Thyroid gland (tissue), 4 donors: ENCODE results near the gene MCF2L. TPM values are rescaled to one million over a fixed set of nuclear protein-coding genes. Genes with fewer than 3 reads are reported as not detected.

Experiments used
- DNase-seq, 2 donors: peaks; one replicate each; pipeline ENCODE4 v3.0.0-alpha.2; 2019
- H3K27ac ChIP-seq, 3 donors: fragments of 200-600 bp; sonication (generic); 1 replicate in 2 of 3; 2 replicates in 1 of 3; pipeline ENCODE4 v1.5.1; 2016 to 2019; ENCODE audit warnings: mild to moderate bottlenecking in 1 of 3, moderate library complexity in 1 of 3
- H3K27me3 ChIP-seq: fragments of 200-600 bp; sonication (generic); one replicate; pipeline ENCODE4 v1.5.1; 2019
- H3K36me3 ChIP-seq, 2 donors: fragments of 200-600 bp; sonication (generic); one replicate each; pipeline ENCODE4 v1.5.1; 2016 to 2019
- H3K4me1 ChIP-seq, 2 donors: fragments of 200-600 bp; sonication (generic); one replicate each; pipeline ENCODE4 v1.5.1; 2017 to 2019
- H3K4me3 ChIP-seq, 3 donors: fragments of 200-600 bp; sonication (generic); replicated peaks in 1 of 3; 1 replicate in 2 of 3; 2 replicates in 1 of 3; pipeline ENCODE4 v1.5.1; 2016; ENCODE audit warnings: mild to moderate bottlenecking in 1 of 3
- H3K9me3 ChIP-seq: fragments of 200-600 bp; sonication (generic); one replicate; pipeline ENCODE4 v1.5.1; 2017
- CTCF ChIP-seq, 6 experiments: fragments of 200-600 bp in 3 of 6; fragments of 450-650 bp in 3 of 6; sonication (generic) in 3 of 6; IDR thresholded peaks; one replicate each; pipeline ENCODE4 v1.5.1; 2016 to 2019; ENCODE audit warnings: antibody characterized with exemption in 6 of 6, mild to moderate bottlenecking in 2 of 6, inconsistent platforms in 1 of 6, moderate library complexity in 1 of 6
- POLR2A ChIP-seq, 2 donors: fragments of 450-650 bp; IDR thresholded peaks; one replicate each; pipeline ENCODE4 v1.6.1; 2017; ENCODE audit warnings: antibody characterized with exemption in 2 of 2, mild to moderate bottlenecking in 2 of 2, moderate library complexity in 1 of 2
- WGBS, 2 donors: methylation state at CpG; one replicate each; pipeline ENCODE4 v1.1.5; 2017; 5-methylcytosine and 5-hydroxymethylcytosine counted together
- intact Hi-C: fragments of 100-400 bp; cut with DNase I; formaldehyde crosslinking; loops from one replicate; pipeline ENCODE4 v1.15.1; 2023
- total RNA-seq, 4 donors: library from RNA; depleted of rRNA; stranded (reverse); fragments of >200 nt; gene quantifications; one replicate each; pipeline ENCODE4 v1.2.3, GENCODE V29; 2016

The MCF2L gene
- total RNA-seq, 4 donors from 2014 or later = 35.6 to 83.4 (median 43.6) TPM

- intact Hi-C loops = no loop called here
- Histone ChIP-seq H3K4me1 (no peaks in the 10 kb centered on the region), H3K27ac (no peak overlapping the region), H3K36me3 (peaks cover 9 to 12% of the 10 kb centered on the region in 2 donors), H3K27me3 (no peaks in the 10 kb centered on the region), H3K9me3 (no peaks in the 10 kb centered on the region), H3K4me3 (no peak overlapping the region)
- no peak for DNase-seq
- TF ChIP-seq CTCF (IDR thresholded peaks at IDR 0.05) (no peak), POLR2A (IDR thresholded peaks at IDR 0.05) (no peak)
- WGBS, 2 donors = 86 to 88% methylated on average over 37 of the region's 41 CpGs
Measured at GRCh38 chr13:113069861-113070805, 101.1 kb downstream of the MCF2L start.

DNA sequence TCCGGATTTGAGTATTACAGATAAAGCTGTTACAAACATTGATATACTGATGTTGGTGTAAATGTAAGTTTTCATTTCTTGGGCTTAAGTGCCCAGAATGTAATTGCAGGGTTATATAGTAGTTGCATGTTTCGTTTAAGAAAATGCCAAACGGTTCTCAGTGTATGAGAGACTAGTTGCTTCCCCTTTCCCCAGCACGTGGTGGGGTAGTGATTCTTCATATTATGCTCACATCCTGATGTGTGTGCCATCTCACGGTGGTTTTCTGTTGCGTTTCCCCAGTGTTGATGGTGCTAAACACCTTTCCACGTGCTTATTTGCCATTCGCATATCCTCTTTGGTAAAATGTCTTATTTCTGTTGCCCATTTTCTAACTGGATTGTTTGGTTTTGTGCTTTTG is 101.8 kb downstream of the MCF2L start:
- Histone ChIP-seq H3K27ac (no peak overlapping the region), H3K4me1 (no peaks in the 10 kb centered on the region), H3K9me3 (no peaks in the 10 kb centered on the region), H3K4me3 (no peak overlapping the region), H3K36me3 (peaks cover 16 to 18% of the 10 kb centered on the region in 2 donors), H3K27me3 (no peaks in the 10 kb centered on the region)
- no peak for DNase-seq
- intact Hi-C loops = no loop called here
- no peak for TF ChIP-seq CTCF (IDR thresholded peaks at IDR 0.05)
- no peak for TF ChIP-seq POLR2A (IDR thresholded peaks at IDR 0.05)
- WGBS, 2 donors = 81 to 83% methylated on average over 8 of the region's 8 CpGs

- TF ChIP-seq CTCF (IDR thresholded peaks at IDR 0.05) (no peak), POLR2A (IDR thresholded peaks at IDR 0.05) (no peak)
- Histone ChIP-seq H3K9me3 (no peaks in the 10 kb centered on the region), H3K4me1 (no peaks in the 10 kb centered on the region), H3K4me3 (no peak overlapping the region), H3K36me3 (peaks cover 30 to 31% of the 10 kb centered on the region in 2 donors), H3K27ac (no peak overlapping the region), H3K27me3 (no peaks in the 10 kb centered on the region)
- 91 to 94% methylated on average over 3 of the region's 3 CpGs for WGBS, 2 donors
- intact Hi-C loops = no loop called here
- DNase-seq = no peak
Measured at GRCh38 chr13:113072376-113072775, 103.4 kb downstream of the MCF2L start.

GRCh38 chr13:113073942-113074341 is 104.9 kb downstream of the MCF2L start:
- WGBS, 2 donors = 94% methylated on average over 11 of the region's 11 CpGs
- Histone ChIP-seq H3K9me3 (no peaks in the 10 kb centered on the region), H3K27me3 (no peaks in the 10 kb centered on the region)

More at GRCh38 chr13:113073942-113074341, 104.9 kb downstream of the MCF2L start:
- Histone ChIP-seq H3K4me1 (no peaks in the 10 kb centered on the region), H3K36me3 (peaks cover 37 to 43% of the 10 kb centered on the region in 2 donors), H3K27ac (no peak overlapping the region), H3K4me3 (no peak overlapping the region)
- DNase-seq = no peak
- intact Hi-C loops = no loop called here
- TF ChIP-seq POLR2A (IDR thresholded peaks at IDR 0.05) (no peak), CTCF (IDR thresholded peaks at IDR 0.05) (no peak)
